Measurements from ENCODE around the gene DNER. TPM values are rescaled to one million over a fixed set of nuclear protein-coding genes. Genes with fewer than 3 reads are reported as not detected.

DNER gene, protein sequence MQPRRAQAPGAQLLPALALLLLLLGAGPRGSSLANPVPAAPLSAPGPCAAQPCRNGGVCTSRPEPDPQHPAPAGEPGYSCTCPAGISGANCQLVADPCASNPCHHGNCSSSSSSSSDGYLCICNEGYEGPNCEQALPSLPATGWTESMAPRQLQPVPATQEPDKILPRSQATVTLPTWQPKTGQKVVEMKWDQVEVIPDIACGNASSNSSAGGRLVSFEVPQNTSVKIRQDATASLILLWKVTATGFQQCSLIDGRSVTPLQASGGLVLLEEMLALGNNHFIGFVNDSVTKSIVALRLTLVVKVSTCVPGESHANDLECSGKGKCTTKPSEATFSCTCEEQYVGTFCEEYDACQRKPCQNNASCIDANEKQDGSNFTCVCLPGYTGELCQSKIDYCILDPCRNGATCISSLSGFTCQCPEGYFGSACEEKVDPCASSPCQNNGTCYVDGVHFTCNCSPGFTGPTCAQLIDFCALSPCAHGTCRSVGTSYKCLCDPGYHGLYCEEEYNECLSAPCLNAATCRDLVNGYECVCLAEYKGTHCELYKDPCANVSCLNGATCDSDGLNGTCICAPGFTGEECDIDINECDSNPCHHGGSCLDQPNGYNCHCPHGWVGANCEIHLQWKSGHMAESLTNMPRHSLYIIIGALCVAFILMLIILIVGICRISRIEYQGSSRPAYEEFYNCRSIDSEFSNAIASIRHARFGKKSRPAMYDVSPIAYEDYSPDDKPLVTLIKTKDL
- total RNA-seq = 0.55 and 2.6 TPM in 2 replicates

DNA sequence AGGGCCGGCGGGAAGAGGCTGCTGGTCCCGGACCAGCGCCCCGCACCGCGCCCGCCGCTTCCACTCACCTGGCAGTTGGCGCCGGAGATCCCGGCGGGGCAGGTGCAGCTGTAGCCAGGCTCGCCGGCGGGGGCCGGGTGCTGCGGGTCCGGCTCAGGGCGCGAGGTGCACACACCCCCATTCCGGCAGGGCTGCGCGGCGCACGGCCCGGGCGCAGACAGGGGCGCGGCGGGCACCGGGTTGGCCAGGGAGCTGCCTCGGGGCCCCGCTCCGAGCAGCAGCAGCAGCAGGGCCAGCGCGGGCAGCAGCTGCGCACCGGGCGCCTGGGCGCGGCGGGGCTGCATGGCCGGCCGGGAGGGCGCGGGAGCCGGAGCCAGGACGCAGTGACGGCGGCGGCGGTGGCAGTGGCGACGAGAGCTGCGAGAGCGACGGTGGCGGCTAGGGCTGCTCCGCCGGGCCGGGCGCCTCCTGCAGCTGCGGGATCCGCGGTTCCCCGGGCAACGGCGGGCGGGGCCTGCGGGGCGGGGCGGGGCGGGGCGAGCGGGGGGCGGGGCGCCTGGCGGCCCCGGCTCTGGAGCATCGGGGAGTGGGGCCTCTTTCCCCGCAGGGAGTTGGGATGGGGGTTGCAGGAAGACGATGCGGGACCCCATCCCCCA is at the start of gene DNER:
DNER (minus strand) TSS at position 476 of the 656 bp plus-strand sequence; CDS start at position 344, 132 bp downstream.

Other genes starting within 250 kb of the DNER start
- 262 and 314 TPM in 2 replicates for gene TRIP12, start 207.5 kb upstream of the DNER start, total RNA-seq
- gene FBXO36, start 207.9 kb upstream of the DNER start, total RNA-seq = 1.9 and 4.5 TPM in 2 replicates